Measurements from ENCODE around the gene RASGEF1B. TPM values are rescaled to one million over a fixed set of nuclear protein-coding genes. Genes with fewer than 3 reads are reported as not detected.
"Not testable (repeated sequence)": the region's sequence is repeated elsewhere in the genome, so short reads cannot be mapped to it uniquely, and the experiment has no call there.

RASGEF1B gene
- total RNA-seq, 1 donor from 2014 or later: 10.7 TPM

- no peak for DNase-seq (ENCODE audit: low spot score)
- H3K9me3 Mint-ChIP-seq (ENCODE audit: unreplicated experiment): no peaks in the 10 kb centered on the region
- H3K27ac Mint-ChIP-seq (ENCODE audit: unreplicated experiment): no peak overlapping the region
- peaks cover 25% of the 10 kb centered on the region for H3K4me1 Mint-ChIP-seq (ENCODE audit: unreplicated experiment)
- no peaks in the 10 kb centered on the region for H3K27me3 Mint-ChIP-seq (ENCODE audit: unreplicated experiment)
- H3K36me3 Mint-ChIP-seq (ENCODE audit: low read depth, unreplicated experiment): no peaks in the 10 kb centered on the region
- TF ChIP-seq CTCF (IDR thresholded peaks at IDR 0.05; ENCODE audit: unreplicated experiment): no peak
- no peak overlapping the region for H3K4me3 Mint-ChIP-seq (ENCODE audit: unreplicated experiment)
Observed at GRCh38 chr4:81409836-81410235, 61.9 kb downstream of the RASGEF1B start.

DNA sequence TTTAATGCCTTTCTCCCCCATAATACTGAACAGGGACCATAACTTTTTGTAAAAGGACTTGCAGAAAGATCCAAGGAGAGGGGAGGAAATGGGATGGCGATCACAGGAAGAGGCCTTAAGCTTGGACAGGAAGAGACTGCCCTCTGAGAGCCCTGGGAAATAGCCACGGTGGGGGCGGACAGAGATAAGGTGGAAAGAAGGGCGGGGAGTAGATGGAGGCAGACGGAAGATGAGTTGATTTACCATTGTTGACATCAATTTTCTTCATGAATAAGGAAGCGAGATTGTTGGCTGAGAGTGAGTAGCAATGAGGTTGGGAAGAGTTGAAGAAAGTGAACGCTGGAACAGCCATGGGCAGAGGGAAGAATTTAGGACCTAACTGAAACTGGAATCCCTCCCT, 63.4 kb downstream of the RASGEF1B start:
- Mint-ChIP-seq H3K27ac (ENCODE audit: unreplicated experiment) (peak overlapping the region; percentile 2), H3K4me3 (ENCODE audit: unreplicated experiment) (no peak overlapping the region), H3K27me3 (ENCODE audit: unreplicated experiment) (peaks cover 3% of the 10 kb centered on the region), H3K4me1 (ENCODE audit: unreplicated experiment) (peaks cover 25% of the 10 kb centered on the region), H3K36me3 (ENCODE audit: low read depth, unreplicated experiment) (no peaks in the 10 kb centered on the region), H3K9me3 (ENCODE audit: unreplicated experiment) (no peaks in the 10 kb centered on the region)
- DNase-seq (ENCODE audit: low spot score): no peak
- TF ChIP-seq CTCF (IDR thresholded peaks at IDR 0.05; ENCODE audit: unreplicated experiment): no peak

DNA sequence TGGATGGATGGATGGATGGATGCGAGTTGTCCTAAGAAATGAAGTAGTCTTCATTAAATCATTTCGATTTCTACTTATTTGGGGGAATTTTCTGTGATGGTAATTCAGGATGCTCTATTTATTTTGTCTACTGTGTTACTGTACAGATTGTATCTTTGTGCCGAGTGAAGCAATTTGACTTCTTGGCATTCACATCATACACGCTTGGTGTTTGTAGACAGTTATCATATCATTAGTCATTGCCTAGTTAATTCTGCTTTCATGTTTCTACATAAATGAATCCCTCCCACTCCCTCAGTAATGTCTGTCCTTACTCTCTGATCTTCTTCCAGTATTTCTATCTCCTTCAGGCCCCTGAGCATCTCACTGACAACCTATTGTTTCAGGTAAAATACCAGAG, 64.0 kb downstream of the RASGEF1B start:
- DNase-seq (ENCODE audit: low spot score): no peak
- H3K36me3 Mint-ChIP-seq (ENCODE audit: low read depth, unreplicated experiment): no peaks in the 10 kb centered on the region
- no peak for TF ChIP-seq CTCF (IDR thresholded peaks at IDR 0.05; ENCODE audit: unreplicated experiment)
- no peak overlapping the region for H3K4me3 Mint-ChIP-seq (ENCODE audit: unreplicated experiment)
- H3K27me3 Mint-ChIP-seq (ENCODE audit: unreplicated experiment): peaks cover 8% of the 10 kb centered on the region
- no peaks in the 10 kb centered on the region for H3K9me3 Mint-ChIP-seq (ENCODE audit: unreplicated experiment)
- peak overlapping the region; percentile 31 for H3K27ac Mint-ChIP-seq (ENCODE audit: unreplicated experiment)
- H3K4me1 Mint-ChIP-seq (ENCODE audit: unreplicated experiment): peaks cover 25% of the 10 kb centered on the region

DNA sequence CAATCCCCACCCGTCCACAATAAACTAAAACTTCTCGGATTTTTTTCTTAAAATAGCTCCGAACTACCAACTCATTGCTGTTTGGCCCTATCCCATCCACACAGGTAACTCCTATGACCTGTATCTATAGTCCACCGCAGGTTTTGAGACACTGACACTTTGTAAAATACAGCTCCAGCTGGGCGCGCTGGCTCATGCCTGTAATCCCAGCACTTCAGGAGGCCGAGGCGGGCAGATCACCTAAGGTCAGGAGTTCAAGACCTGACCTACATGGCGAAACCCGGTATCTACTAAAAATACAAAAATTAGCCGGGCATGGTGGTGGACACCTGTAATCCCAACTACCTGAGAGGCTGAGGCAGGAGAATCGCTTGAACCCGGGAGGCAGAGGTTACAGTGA, 65.2 kb downstream of the RASGEF1B start:
- H3K36me3 Mint-ChIP-seq (ENCODE audit: low read depth, unreplicated experiment); H3K9me3 Mint-ChIP-seq (ENCODE audit: unreplicated experiment); H3K27me3 Mint-ChIP-seq (ENCODE audit: unreplicated experiment); H3K4me3 Mint-ChIP-seq (ENCODE audit: unreplicated experiment); DNase-seq (ENCODE audit: low spot score); H3K27ac Mint-ChIP-seq (ENCODE audit: unreplicated experiment): not testable (repeated sequence)
- H3K4me1 Mint-ChIP-seq (ENCODE audit: unreplicated experiment): peaks cover 26% of the 10 kb centered on the region

GRCh38 chr4:81405900-81406401, 65.8 kb downstream of the RASGEF1B start:
- H3K27ac Mint-ChIP-seq (ENCODE audit: unreplicated experiment): no peak overlapping the region
- H3K4me1 Mint-ChIP-seq (ENCODE audit: unreplicated experiment): peaks cover 21% of the 10 kb centered on the region
- peak; percentile 96 for TF ChIP-seq CTCF (IDR thresholded peaks at IDR 0.05; ENCODE audit: unreplicated experiment)
- H3K27me3 Mint-ChIP-seq (ENCODE audit: unreplicated experiment): peaks cover 8% of the 10 kb centered on the region
- no peaks in the 10 kb centered on the region for H3K36me3 Mint-ChIP-seq (ENCODE audit: low read depth, unreplicated experiment)
- peak; percentile 54 for DNase-seq (ENCODE audit: low spot score)
- H3K4me3 Mint-ChIP-seq (ENCODE audit: unreplicated experiment): no peak overlapping the region
- no peaks in the 10 kb centered on the region for H3K9me3 Mint-ChIP-seq (ENCODE audit: unreplicated experiment)

Data from endothelial cell (in vitro differentiated cells).